NCI-H2196 (cell line): ENCODE measurements around the gene SLC66A2.
A peak's percentile ranks its signal among the peaks of the same experiment; 100 is the strongest.

ENCODE experiments used
- DNase-seq: peaks from one replicate; lab custom pipeline; 2025; ENCODE audit not compliant: unreplicated experiment; lab: John Stamatoyannopoulos, UW

SLC66A2 gene

DNA sequence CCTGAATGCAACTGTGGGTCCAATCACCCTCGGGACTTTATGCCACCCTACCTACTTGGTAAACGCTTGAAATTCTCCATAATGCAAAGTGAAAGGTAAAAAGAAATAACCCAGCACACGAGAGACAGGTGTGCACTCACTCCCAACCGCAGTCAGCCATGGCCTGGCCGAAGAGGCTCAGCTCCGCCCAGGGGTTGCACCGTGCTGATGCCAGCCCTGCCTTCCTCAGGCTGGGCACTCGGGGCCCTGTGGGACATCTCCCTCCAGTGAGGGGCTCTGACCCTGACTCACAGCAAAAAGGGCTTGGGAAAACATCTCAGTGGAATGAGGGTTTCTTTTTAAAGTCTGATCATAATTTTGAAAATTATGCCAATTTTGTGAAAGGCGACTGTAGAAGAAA is 13.3 kb downstream of the SLC66A2 start:
- DNase-seq = no peak

DNA sequence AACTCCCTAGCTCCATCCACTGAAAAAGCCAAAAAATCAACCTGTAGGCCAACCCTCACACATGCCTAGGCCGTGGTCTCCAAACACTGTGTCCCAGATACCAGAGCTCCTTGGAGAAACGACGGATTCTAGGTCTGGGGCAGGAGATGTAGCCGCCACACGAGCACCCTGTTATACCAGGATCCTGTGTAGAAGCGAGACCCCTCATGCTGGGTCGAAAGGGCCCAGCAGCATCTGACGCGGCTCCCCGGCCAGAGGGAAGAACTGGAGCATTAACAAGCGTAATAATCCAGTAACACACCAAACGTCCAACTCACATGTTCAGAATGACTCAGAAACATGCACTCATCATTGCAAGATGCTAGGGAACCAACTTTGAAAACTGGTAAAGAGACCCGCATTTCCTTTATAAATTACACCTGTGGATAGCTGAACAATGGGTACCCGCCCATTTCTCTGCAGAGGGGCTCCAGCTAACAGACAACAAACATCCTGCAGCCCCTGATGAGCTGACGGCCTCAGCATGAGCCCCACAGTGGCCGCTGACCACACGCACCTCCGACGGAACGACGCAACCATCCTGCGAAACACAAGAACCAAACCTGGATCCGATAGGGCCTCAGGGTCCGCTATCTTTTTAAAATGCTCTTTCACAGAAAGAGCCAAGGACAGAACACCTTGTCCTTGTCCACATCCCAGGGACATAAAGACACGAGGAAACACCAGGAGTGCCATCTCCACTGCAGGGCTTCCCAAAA is 14.2 kb downstream of the SLC66A2 start:
- no peak for DNase-seq

DNA sequence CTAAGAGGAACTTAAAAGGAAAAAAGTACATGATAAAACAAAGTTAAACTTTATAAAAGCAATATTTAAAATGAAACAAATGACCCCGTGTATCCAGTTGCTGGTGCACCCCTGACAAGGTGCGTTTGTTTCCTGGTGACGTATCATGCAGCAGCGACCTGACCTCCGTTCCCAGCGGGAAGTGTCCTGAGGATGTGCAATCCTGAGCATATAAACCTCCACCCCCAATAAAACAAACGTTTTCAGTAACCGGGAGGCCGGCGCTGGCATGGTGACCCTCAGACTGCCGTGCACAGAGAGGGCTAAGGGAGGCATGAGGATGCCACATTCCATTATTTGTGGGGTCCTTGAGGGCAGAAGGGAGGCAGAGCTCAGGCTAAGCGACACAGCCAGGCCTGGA is 14.8 kb downstream of the SLC66A2 start:
- no peak for DNase-seq

DNA sequence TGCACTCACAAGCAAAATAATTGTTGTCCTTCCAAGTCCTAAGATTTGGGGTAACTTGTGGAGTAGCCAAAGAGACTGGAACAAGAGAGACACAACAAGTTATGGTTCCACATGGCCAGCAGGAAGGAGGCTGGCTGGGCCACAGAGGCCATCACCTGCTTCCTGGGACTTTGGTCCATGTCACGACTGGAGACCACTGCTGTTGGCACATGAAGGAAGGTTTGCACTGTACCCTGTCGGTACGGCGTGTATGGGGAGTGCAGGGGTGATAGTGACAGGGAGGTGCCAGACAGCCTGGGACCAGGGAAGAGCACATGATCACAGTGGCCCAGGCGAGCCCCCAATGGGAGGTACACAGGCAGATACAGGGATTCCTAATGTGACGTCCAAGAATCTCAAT is 15.5 kb downstream of the SLC66A2 start:
- no peak for DNase-seq

DNA sequence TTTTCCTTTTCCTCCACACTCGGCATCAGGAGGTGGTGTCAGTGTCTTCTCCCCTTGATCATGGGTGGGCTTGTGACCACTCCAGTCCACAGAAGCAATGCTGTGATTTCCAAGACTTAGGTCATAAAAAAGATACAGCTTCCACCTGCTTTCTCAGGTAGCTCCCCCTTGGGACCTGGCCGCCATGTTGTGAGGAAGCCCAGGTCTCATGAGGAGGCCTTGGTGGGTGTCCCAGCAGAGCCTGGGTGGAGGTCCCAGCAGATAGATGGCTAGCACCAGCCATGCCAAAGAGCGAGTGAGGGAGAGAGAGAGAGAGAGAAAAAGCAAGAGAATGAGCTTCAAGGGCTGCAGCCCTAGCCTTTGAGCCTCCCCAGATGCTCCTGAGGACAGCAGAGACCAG is 16.0 kb downstream of the SLC66A2 start:
- DNase-seq = no peak

DNA sequence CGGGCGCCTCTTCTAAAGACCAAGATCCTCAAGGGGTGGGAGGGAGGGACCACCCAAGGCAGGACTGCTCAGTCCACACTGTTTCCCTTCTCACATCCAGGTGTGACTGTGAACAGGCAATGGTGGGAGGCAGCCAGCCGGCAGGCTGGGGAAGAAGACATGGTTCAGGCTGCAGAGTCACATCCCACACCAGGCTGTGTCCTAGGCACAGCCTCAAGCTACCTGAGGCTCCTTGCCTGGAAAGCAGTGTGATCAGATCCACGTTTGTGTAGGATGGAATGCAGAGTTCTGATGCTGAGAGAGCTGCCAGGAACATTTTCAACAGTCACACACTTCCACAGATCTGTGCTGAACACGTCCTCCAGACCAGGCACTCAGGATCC is 16.4 kb downstream of the SLC66A2 start:
- no peak for DNase-seq

DNA sequence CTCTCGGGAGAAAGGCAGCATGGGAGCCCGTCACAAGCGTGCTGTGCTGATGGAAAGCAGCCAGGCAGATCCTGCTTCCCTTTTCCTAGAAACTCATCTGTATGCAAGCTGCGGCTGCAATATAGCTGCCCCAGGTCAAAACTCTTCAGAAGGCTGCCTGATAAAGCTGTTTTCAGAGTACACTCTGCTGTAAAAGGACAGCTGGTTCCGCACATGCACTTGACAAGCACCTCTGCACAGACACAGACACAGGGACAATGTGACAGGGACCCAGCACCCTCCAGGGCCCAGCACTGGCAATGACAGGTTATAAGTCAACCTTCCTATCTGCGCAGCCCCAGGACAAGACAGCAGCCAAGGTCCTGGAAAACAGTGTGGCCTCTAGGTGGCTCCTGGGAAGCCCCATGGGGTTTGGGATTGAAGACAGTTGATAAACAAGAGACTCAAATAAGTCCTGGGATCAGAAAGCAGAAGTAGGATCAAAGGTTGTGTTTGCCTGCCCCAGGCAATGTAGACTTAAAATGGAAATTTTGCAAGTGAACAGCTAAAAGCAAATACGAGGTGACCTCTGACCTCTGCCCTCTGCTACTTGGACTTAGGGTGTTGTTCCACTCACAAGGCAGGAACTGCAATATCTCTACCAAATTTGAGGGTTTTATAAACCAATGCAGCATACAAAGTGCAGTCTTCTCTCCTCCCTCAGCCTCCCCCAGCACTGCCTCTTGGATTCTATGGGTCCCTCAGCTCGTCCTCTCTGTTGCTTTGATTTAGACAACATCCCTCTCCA is 16.9 kb downstream of the SLC66A2 start:
- no peak for DNase-seq

DNA sequence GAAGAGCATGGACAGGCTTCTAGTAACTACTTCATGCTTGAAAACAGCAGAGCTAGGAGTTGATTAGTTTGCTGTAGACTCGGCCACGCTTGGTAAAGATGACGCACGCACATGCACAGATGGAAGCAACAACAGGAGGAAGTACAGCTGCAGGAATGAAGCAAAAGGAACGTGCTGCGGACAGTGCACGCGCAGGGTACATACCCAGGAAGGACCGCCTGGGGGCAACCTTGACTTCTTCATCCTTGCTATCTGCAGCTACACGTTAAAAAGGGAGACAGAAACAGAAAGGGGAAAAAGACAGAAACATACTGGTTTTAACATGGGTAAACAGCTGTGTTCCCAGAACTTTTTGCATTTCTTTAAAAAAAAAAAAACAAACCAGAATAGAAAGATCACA is 17.7 kb downstream of the SLC66A2 start:
- DNase-seq = no peak

DNA sequence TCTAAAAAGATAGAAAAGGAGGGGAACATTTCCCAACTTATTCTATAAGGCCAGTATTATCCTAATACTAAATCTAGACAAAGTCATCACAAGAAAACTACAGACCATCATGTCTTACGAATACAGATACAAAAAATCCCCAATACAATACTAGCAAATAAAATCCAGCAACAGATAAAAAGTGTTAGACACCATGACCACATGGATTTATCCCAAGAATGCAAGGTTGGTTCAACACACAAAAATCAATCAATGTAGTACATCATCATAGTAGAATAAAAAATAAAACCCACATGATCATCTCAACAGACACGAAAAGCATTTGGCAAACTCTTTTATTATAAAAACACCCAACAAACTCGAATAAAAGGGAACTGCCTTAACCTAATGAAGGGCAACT is 18.5 kb downstream of the SLC66A2 start:
- no peak for DNase-seq

DNA sequence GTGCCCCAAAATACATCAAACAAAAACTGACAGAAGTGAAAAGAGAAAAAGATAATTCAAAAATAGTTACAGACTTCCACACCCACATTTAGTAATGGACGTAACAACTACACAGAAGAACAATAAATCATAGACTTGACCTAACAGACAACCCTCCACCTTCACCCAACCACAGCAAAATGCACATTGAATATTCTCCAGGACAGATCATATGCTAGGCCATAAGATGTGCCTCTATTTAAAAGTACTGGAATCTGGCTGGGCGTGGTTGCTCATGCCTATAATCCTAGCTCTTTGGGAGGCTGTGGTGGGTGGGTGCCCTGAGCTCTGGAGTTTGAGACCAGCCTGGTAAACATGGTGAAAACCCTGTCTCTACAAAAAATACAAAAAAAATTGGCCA is 20.0 kb downstream of the SLC66A2 start:
- no peak for DNase-seq

DNA sequence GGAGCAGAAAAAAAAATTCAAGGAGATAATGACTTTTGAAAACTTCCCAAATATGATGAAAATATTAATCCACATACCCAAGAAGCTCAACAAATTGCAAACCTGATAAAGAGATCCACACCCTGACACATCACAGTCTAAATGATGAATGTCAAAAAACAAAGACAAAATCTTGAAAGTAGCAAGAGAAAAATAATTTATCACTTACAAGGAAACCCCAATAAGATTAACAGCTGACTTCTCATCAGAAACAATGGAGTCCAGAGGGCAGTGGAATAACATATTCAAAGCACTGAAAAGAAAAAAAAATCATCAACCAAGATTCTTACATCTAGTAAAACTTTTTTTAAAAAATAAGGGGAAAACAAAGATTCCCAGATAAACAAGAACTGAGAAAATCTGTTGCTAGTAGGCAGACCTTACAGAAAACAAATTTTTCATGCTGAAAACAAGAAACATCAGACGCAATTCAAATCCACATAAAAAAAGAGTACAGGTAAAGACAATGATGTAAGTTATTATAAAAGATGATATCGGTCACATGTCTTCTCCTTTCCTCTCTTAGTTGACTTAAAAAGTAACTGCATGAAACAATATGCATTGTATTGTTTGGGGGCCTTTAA is 21.3 kb downstream of the SLC66A2 start:
- no peak for DNase-seq

DNA sequence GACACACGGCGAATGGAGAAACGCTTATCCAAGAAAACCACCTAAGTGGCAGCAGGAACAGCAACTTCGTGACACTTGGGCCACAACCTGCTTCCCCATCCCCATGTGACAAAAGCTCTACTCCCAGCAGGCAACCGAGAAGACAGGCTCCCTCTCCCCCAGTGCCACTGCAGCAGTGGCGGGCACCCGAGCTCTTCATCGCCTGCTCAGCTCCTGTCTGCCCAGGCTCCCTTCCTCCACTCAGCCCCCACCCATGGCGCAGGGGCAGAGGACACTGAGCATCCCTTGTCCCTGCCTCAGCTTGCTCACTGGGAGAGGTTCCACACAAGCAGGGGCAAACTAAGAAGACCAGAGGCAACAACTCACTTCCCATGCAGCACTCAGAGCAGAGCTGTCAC is 22.9 kb downstream of the SLC66A2 start:
- DNase-seq = no peak

DNA sequence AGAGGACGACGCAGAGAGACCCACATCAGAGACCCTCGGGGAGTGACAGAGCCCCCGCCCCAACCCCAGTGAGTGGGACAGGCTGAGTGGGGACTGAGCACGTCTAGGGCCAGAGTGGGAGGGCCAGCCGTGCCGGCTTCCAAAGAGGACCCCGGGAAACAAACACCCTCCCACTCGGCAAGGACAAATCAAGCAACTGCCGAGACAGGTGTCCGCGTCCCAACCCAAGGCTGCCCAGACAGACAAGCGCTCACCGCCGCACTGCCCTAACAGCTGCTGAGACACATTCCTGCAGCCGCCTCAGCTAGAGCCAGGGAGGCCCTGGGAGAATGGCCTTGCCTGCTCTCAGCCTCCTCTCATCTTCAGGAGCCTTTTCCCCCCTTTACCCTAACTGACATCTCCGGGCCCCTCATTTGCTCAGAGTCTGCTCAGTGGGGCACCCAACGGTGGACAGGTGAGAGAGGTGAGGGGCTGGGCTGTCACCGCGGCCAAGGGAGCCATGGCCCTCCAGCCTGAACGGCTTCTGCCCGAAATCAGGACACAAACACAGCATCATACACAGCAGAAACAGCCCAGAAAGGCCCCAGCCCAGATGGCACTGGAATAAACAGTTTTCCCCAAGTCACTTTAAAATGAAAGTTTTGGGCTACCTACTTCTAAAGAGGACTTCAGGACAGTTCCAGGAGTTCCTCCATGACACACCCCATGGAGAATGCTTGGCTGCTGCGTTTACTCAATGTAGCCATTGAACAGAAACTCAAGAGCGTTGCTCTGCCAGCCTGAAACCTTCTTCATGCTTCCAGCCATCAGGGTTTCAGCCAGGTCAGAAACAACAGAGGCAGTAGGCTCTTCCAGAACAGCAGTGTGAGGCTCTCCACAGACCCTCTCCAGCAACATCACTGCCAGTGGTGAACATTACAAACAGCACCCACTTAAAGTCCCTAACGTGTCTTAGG is 23.6 kb downstream of the SLC66A2 start:
- DNase-seq = no peak

DNA sequence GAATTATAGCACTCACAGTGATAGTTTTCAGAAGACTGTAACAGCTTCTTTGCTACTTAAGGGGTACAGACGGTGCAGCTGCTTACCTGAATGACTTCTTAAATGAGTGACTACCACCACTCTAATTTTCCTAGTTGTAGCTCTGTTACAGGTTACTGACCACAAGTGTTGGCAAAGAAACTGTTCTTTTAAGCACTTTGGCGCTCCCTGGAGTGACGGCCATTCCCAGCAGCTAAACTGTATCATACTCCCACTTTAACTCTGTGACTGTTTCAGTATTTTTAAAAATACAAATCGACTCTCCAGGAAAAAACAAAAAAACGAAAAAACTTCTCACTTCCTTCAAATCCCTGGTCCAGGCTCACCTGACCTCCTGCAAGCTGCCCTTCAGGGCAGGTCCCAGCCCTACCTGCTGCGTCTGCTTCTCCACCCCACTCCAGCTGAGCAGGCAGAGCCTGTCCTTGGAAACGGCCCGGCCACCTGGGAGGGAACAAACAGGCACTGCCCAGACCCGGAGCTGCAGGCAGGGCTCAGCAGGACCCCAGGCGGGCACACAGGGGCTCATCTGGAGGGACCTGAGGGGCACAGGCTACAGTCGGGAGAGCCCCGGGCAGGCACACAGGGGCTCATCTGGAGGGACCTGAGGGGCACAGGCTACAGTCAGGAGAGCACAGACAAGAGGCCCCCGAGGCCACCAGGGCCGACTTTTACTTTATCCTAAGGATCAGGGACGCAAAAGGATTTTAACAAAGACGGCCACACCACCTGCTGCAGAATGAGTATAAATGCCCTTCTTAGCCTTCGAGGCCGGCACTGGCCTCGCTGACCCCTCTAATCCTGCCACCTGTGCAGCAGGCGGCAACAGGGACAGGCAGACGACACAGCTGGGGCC is 24.5 kb downstream of the SLC66A2 start:
- DNase-seq = no peak

DNA sequence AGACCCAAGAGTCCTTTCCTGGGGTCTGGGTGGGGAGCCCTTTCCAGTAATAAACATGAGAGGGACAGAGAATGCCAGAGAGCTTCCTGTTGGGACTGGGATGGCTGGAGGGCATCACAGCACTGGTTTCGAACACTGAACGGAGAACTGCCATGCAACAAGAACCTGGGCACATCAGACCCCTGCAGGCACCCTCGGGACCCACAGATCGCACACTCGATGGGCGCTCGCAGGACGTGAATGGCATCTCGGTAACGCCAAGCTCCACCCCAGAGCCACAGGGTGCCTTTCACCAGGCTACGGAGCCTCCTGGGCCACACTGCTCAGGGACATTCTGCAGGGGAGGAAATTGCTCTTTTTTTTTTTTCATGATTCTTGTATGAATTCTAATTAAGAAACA is 25.1 kb downstream of the SLC66A2 start:
- DNase-seq = no peak

DNA sequence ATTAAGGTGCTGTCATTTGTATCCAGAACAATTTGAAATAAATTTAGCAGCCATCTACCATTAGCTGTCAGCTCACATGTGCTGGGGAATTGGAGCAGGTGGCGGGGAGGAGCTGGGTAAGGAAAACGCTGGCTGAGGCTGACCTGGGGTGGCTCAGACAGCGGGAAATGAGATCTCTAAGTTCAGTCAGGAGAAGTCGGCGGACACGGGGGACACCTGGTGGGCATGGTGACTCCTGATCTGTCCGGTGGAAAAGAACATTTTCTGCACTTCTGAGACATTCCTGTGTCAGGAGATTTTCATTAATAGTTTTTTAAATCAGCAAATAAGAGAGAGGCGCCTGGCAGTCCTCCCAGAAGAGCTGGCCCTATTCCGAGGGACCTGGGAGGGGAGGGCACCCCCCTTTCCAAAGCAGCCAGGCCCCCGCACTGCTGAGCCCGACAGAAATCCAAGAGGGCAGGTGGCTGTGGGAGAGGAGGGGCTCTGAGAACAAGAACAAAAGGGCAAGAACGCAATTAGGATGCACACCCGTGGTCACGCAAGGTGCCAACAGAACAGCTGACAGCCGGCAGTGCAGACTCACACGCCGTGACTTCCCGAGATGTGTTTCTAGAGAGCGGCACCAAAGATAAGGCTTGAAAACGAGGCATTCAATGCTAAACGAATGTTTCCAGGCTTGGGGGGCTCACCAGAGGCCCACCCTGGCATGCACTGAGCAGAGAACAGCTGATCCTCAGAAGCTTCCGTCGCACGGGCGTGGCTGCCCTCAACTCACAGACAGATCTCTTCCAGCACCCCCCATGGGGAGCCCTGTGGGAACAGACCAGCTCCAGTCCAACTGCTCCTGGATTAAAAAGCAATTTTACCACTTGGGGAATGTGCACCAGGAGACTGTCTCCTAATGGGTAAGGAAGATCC is 26.4 kb downstream of the SLC66A2 start:
- peak; percentile 61 for DNase-seq

DNA sequence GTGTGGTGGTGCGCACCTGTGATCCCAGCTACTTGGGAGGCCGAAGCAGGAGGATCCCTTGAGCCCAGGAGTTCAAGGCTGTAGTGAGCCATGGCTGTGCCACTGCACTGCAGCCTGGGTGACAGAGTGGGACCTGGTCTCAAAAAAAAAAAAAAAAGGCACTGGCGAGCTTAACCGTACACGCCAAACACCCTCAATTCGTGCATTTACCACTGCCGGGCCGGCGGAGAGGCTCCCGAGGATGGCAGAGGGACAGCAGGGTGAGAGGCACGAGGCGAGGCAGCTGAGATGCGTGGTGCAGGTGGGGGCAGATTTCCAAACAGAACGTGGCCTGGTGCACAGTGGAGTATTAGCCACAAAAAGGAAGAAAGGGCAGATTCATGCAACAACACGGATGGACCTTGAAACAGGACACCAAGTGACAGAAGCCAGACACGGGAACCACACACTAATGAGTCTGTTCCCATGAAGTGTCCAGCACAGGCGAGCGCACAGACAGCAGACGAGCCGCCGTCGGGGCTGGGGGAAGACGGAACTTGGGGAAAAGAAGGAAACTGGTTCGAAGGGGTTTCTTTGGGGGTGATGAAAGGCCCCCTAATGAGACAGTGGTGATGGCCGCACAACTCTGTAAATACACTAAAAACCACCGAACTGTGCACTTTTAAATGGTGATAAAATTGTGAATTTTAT is 27.4 kb downstream of the SLC66A2 start:
- DNase-seq = no peak

DNA sequence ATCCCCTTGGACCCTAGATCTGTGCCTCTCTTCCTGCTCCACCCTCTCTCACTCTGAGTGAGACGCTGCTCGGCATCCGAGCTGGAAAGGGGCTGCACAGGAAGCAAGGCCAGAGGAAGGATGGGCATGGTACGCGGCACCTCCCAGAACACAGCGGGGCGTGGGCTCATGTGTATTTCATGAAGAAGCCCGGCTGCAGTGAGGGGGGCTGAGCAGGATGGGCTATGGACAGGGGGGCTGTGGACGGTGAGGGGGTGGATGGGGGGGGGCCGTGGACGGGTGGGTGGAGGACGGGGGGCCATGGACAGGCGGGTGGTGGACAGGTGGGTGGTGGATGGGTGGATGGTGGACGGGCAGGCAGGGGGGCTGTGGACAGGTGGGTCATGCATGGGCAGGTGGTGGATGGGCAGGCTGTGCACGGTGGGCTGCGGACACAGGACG is 28.5 kb downstream of the SLC66A2 start:
- no peak for DNase-seq
